CD4-positive, alpha-beta T cell (primary cell): Measurements from ENCODE around the gene ATG3. TPM values are rescaled to one million over a fixed set of nuclear protein-coding genes. Genes with fewer than 3 reads are reported as not detected.

Source experiments
- ATAC-seq: fragments of 200-7000 bp; cut with Tn5 transposase; one replicate; pipeline ENCODE4 v1.10.0; 2022; ENCODE audit warnings: mild to moderate bottlenecking; ENCODE audit not compliant: poor library complexity
- CTCF ChIA-PET: fragments of 350-600 bp; sonication (Branson Sonifier 250); formaldehyde crosslinking; loops from one replicate; lab custom pipeline; 2021; ENCODE audit warnings: antibody characterized with exemption, inconsistent platforms; lab: Charles Lee
- POLR2A ChIA-PET: fragments of 350-600 bp; sonication (Branson Sonifier 250); formaldehyde crosslinking; loops from one replicate; lab custom pipeline; 2021; ENCODE audit warnings: antibody characterized with exemption, inconsistent platforms; lab: Charles Lee
- DNase-seq, 14 experiments: peaks; one replicate each; pipeline ENCODE4 v3.0.0-alpha.2; 2013 to 2020; ENCODE audit warnings: mixed read lengths in 2 of 14
- H3K27ac ChIP-seq, 2 donors: one replicate each; pipeline versions ENCODE4 v1.5.1 to v1.7.0; 2013; ENCODE audit warnings: low read length in 2 of 2, low read depth in 1 of 2, mild to moderate bottlenecking in 1 of 2
- H3K27me3 ChIP-seq, 2 experiments: 1 replicate in 1 of 2; 2 replicates in 1 of 2; pipeline versions ENCODE4 v1.6.1 to v1.7.0; 2013; ENCODE audit warnings: low read length in 2 of 2, control low read depth in 1 of 2, mild to moderate bottlenecking in 1 of 2, moderate library complexity in 1 of 2; ENCODE audit not compliant: insufficient read depth in 2 of 2, control insufficient read depth in 1 of 2
- H3K36me3 ChIP-seq: one replicate; pipeline ENCODE4 v1.6.1; 2013; ENCODE audit warnings: low read length, control low read depth; ENCODE audit not compliant: insufficient read depth
- H3K4me1 ChIP-seq: one replicate; pipeline ENCODE4 v1.6.1; 2013; ENCODE audit warnings: low read length, control low read depth; ENCODE audit not compliant: insufficient read depth
- H3K4me3 ChIP-seq: one replicate; pipeline ENCODE4 v1.5.1; 2013; ENCODE audit warnings: mild to moderate bottlenecking, low read length, moderate library complexity
- H3K9me3 ChIP-seq, 2 experiments: 1 replicate in 1 of 2; 2 replicates in 1 of 2; pipeline versions ENCODE4 v1.6.1 to v1.7.0; 2013; ENCODE audit warnings: low read length in 2 of 2, mild to moderate bottlenecking in 2 of 2, control low read depth in 1 of 2, moderate library complexity in 1 of 2; ENCODE audit not compliant: control insufficient read depth in 1 of 2, insufficient read depth in 1 of 2
- H3K27ac Mint-ChIP-seq: one replicate; pipeline ENCODE4 v1.8.0; 2020; ENCODE audit warnings: mixed read lengths
- H3K27me3 Mint-ChIP-seq: one replicate; pipeline ENCODE4 v1.8.0; 2021; ENCODE audit warnings: mixed read lengths
- H3K36me3 Mint-ChIP-seq: one replicate; pipeline ENCODE4 v1.8.0; 2021; ENCODE audit warnings: low read depth, mixed read lengths
- H3K4me1 Mint-ChIP-seq: one replicate; pipeline ENCODE4 v1.8.0; 2021; ENCODE audit warnings: low read depth, mixed read lengths
- H3K4me3 Mint-ChIP-seq: one replicate; pipeline ENCODE4 v1.8.0; 2020; ENCODE audit warnings: mild to moderate bottlenecking, mixed read lengths
- H3K9me3 Mint-ChIP-seq: one replicate; pipeline ENCODE4 v1.8.0; 2020; ENCODE audit warnings: mixed read lengths
- CTCF ChIP-seq: fragments of 200-600 bp; IDR thresholded peaks from one replicate; pipeline ENCODE4 v1.8.0; 2022; ENCODE audit warnings: antibody characterized with exemption, mild to moderate bottlenecking
- intact Hi-C, 2 experiments: fragments of 100-400 bp; cut with DNase I in 1 of 2; cut with micrococcal nuclease in 1 of 2; formaldehyde crosslinking; loops; one replicate each; pipeline versions ENCODE4 v1.15.1 to v1.9.0; 2023 to 2025; cut with DNase I, micrococcal nuclease
- total RNA-seq, 174 experiments: library from RNA in 2 of 174; stranded (reverse) in 2 of 174; gene quantifications; one replicate each; pipeline ENCODE4 v1.2.3 and lab custom pipeline; 2021 to 2026

ATG3 gene
- total RNA-seq, 2 experiments from 2014 or later: 43.3 to 43.8 TPM

DNA sequence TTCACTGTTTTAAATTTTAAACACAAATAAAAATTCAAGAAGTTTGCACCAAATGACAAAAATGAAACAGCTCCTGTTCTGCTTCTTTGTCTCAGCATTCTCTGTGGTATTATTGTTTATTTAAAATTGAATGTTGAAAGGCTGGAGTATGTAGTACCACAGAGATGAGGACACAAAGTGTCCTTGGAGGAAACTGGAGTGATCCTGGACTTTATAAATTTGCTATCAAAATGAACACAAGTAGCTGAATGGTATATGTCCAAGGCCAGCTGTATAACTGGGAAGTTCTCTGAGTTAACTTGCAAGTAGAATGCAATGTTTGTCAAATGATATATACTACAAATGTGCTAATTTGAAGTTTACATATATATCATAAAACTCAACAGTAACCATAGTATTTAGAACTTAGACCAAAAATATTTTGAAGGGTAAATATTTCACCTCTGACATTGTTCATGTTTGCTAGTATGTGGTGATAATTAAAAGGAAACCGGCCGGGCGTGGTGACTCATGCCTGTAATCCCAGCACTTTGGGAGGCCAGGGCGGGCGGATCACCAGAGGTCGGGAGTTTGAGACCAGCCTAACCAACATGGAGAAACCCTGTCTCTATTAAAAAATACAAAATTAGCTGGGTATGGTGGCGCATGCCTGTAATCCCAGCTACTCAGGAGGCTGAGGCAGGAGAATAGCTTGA, 74.8 kb downstream of the ATG3 start:
- Mint-ChIP-seq H3K36me3 (peaks cover 50% of the 10 kb centered on the region), H3K27me3 (no peaks in the 10 kb centered on the region), H3K4me1 (peaks cover 77% of the 10 kb centered on the region), H3K9me3 (no peaks in the 10 kb centered on the region), H3K27ac (peak overlapping the region; percentile 70), H3K4me3 (no peak overlapping the region)
- peaks cover 7% of the 10 kb centered on the region for H3K36me3 ChIP-seq
- no peak overlapping the region for H3K27ac ChIP-seq
- no peak overlapping the region for H3K4me3 ChIP-seq
- DNase-seq: no peak
- intact Hi-C loops: loop anchor here in 1 of 2 experiments (5.0 kb wide), 1 partner anchor 865 kb away; no protein-coding TSS in a partner anchor
- H3K9me3 ChIP-seq: peaks cover 0 to 9% of the 10 kb centered on the region in 2 experiments
- CTCF ChIA-PET: no interaction called here
- POLR2A ChIA-PET: interaction anchor here (0.7 to 1.0 kb wide), 2 partner anchors 8 to 24 kb away, joined by 3 read pairs; no protein-coding TSS in a partner anchor
- no peak for TF ChIP-seq CTCF
- ATAC-seq: no peak
- peaks cover 31% of the 10 kb centered on the region for H3K4me1 ChIP-seq
- H3K27me3 ChIP-seq: no peaks in the 10 kb centered on the region

GRCh38 chr3:112484352-112484751, 77.4 kb downstream of the ATG3 start:
- H3K36me3 ChIP-seq: peaks cover 13% of the 10 kb centered on the region
- Mint-ChIP-seq H3K27me3 (no peaks in the 10 kb centered on the region), H3K4me3 (peak overlapping the region; percentile 3), H3K27ac (peak overlapping the region; percentile 81), H3K9me3 (no peaks in the 10 kb centered on the region), H3K36me3 (peaks cover 62% of the 10 kb centered on the region), H3K4me1 (peaks cover 76% of the 10 kb centered on the region)
- CTCF ChIA-PET: interaction anchor here (1.6 kb wide), 1 partner anchor 20 kb away, joined by 3 read pairs; no protein-coding TSS in a partner anchor
- H3K4me1 ChIP-seq: peaks cover 41% of the 10 kb centered on the region
- no peak overlapping the region for H3K27ac ChIP-seq
- no peaks in the 10 kb centered on the region for H3K27me3 ChIP-seq
- ATAC-seq (no peak), DNase-seq (no peak)
- no peak for TF ChIP-seq CTCF
- peaks cover 0 to 9% of the 10 kb centered on the region in 2 experiments for H3K9me3 ChIP-seq
- POLR2A ChIA-PET: interaction anchor here (1.0 kb wide), 1 partner anchor 17 kb away, joined by 4 read pairs; no protein-coding TSS in a partner anchor
- H3K4me3 ChIP-seq: no peak overlapping the region
- intact Hi-C loops: no loop called here

- ChIA-PET POLR2A (no interaction called here), CTCF (interaction anchor here (0.7 kb wide), 1 partner anchor 23 kb away, joined by 5 read pairs; no protein-coding TSS in a partner anchor)
- peaks cover 0 to 5% of the 10 kb centered on the region in 2 experiments for H3K9me3 ChIP-seq
- no peak overlapping the region for H3K4me3 ChIP-seq
- no peak for DNase-seq
- Mint-ChIP-seq H3K36me3 (peaks cover 65% of the 10 kb centered on the region), H3K4me3 (peak overlapping the region; percentile 52), H3K27ac (peak overlapping the region; percentile 81), H3K4me1 (peaks cover 68% of the 10 kb centered on the region), H3K27me3 (no peaks in the 10 kb centered on the region), H3K9me3 (no peaks in the 10 kb centered on the region)
- ATAC-seq: no peak
- no peaks in the 10 kb centered on the region for H3K27me3 ChIP-seq
- peak overlapping the region; percentile 14 to 18 for H3K27ac ChIP-seq
- intact Hi-C loops: no loop called here
- H3K36me3 ChIP-seq: peaks cover 28% of the 10 kb centered on the region
- H3K4me1 ChIP-seq: peaks cover 31% of the 10 kb centered on the region
- no peak for TF ChIP-seq CTCF
Observed at GRCh38 chr3:112482675-112483074, 79.1 kb downstream of the ATG3 start.

Other genes with a start within 250 kb of the ATG3 start
- gene CD200, start 228.8 kb downstream of the ATG3 start, total RNA-seq: 1 to 10 TPM; 5.2 to 6.9 TPM
- gene BTLA, start 62.5 kb downstream of the ATG3 start, total RNA-seq: 1 to 10 TPM; 8.5 to 9.6 TPM
- gene SLC35A5, start 83 bp upstream of the ATG3 start, total RNA-seq: 1 to 10 TPM; 4.6 to 7.3 TPM
- gene CCDC80, start 79.2 kb upstream of the ATG3 start, total RNA-seq: not detected